ENCODE results near the gene IST1. TPM values are rescaled to one million over a fixed set of nuclear protein-coding genes. Genes with fewer than 3 reads are reported as not detected.

Gene IST1
- total and polyA plus RNA-seq, 9 of the 15 experiments (the other 6 are each of a cell fraction or from before 2014, with no cell fraction given), result 135 to 334 (median 188) TPM

DNA sequence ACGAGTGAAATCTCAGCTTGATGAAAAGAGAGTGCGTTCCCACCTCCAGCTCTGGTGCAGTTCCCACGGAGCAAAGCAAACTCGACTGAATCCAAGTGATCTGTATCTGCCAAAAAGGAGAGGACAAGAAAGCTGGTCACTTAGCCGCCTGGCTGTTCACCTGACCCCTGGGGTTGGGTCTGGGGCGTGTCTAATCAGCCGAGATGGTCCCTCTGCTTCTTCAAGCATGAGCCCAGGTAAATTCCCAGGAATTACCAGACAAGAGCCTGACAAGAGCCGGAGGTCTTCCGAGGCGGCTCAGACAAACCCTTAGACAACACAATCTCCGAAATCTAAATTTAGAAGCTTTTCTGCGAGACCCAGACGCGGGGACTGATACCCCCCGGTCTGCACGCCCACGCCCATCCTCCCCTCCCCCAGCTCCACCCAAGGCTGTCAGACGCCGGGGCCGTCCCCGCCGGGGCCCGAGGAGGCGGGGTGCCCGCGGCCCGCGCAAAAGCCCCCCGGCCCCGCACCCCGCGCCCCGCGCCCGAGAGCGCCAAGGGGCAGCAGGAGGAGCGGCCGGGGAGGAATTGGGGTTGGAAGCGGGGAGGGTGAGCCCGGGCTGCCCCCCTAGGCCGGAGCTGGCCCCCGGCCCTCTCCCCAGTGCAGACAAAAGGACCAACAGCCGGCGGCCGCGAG is 12.0 kb upstream of the IST1 start:
- Histone ChIP-seq H2AFZ (ENCODE audit: low read depth, low read length) (peak overlapping the region; percentile 99), H3K4me1 (replicated peaks in 1 of 2; ENCODE audit: control insufficient read depth in 2 of 2, insufficient read depth in 2 of 2, low read length in 2 of 2) (peaks cover 13 to 26% of the 10 kb centered on the region in 2 experiments; a peak in 4 of 5 replicates), H3K9me1 (ENCODE audit: control insufficient read depth, insufficient read depth, low read length) (no peaks in the 10 kb centered on the region), H3K4me3 (peak overlapping the region; percentile 95), H3K9ac (ENCODE audit: insufficient read depth in 1 of 2, low read depth in 2 of 2, low read length in 2 of 2) (peak overlapping the region; percentile 85 to 98; a peak in 3 of 4 replicates), H3K27me3 (ENCODE audit: control insufficient read depth in 2 of 2, insufficient read depth in 2 of 2, low read length in 2 of 2) (no peaks in the 10 kb centered on the region), H4K20me1 (replicated peaks; ENCODE audit: control insufficient read depth, insufficient read depth, low read length) (peaks cover 7% of the 10 kb centered on the region), H3K27ac (ENCODE audit: extremely low read depth, low read depth, low read length) (peak overlapping the region; percentile 80), H3K36me3 (ENCODE audit: control insufficient read depth, insufficient read depth, low read length) (no peaks in the 10 kb centered on the region; the same call in 2 of the 3 replicates), H3K79me2 (ENCODE audit: control insufficient read depth, insufficient read depth, low read length) (no peaks in the 10 kb centered on the region), H3K9me3 (replicated peaks; ENCODE audit: control insufficient read depth, insufficient read depth, low read depth, low read length) (no peaks in the 10 kb centered on the region), H3K4me2 (ENCODE audit: insufficient read depth, low read length) (peak overlapping the region; percentile 86)
- ChIA-PET POLR2A (interaction anchor here (0.6 to 3.2 kb wide), 13 partner anchors 9 to 1057 kb away, joined by 3 to 20 read pairs (median 4); partner anchors contain the start of genes DHX38 and TXNL4B), CTCF (ENCODE audit: low intra/inter-chr PET ratio) (interaction anchor here (1.4 kb wide), 1 partner anchor 78 kb away, joined by 3 read pairs; no protein-coding TSS in a partner anchor)
- peak; percentile 37 to 61 (median 54) for DNase-seq (ENCODE audit: extremely low read depth in 1 of 4, low spot score in 3 of 4)
- in situ Hi-C loops (cut with MboI), result no loop called here
- peak; percentile 72 for FAIRE-seq
- 2% methylated on average over 21 of the region's 46 CpGs for WGBS (ENCODE audit: insufficient coverage, low coverage, missing lambda C conversion rate)
- TF ChIP-seq JUND (IDR thresholded peaks at IDR 0.05; ENCODE audit: borderline replicate concordance, low read depth, low read length) (0 out of 2 replicates have a peak, but pooled peaks have one; percentile 3), JUND (tag; IDR thresholded peaks at IDR 0.05; ENCODE audit: borderline replicate concordance, low read depth, low read length) (no peak), CBX3 (IDR thresholded peaks at IDR 0.05; ENCODE audit: borderline replicate concordance in 1 of 2, low read length in 2 of 2) (no peak), EGR1 (conservative IDR thresholded peaks at IDR 0.05) (peak; percentile 92)
- TF ChIP-seq, protein P1, sequence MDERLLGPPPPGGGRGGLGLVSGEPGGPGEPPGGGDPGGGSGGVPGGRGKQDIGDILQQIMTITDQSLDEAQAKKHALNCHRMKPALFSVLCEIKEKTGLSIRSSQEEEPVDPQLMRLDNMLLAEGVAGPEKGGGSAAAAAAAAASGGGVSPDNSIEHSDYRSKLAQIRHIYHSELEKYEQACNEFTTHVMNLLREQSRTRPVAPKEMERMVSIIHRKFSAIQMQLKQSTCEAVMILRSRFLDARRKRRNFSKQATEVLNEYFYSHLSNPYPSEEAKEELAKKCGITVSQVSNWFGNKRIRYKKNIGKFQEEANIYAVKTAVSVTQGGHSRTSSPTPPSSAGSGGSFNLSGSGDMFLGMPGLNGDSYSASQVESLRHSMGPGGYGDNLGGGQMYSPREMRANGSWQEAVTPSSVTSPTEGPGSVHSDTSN (CRISPR knock-in tag; IDR thresholded peaks at IDR 0.05; ENCODE audit: low read depth), result no peak
- TF ChIP-seq, protein P1 (tag; conservative IDR thresholded peaks at IDR 0.05; ENCODE audit: low read depth), result no peak
- TF ChIP-seq, protein P2, sequence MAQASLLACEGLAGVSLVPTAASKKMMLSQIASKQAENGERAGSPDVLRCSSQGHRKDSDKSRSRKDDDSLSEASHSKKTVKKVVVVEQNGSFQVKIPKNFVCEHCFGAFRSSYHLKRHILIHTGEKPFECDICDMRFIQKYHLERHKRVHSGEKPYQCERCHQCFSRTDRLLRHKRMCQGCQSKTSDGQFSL (CRISPR knock-in tag; IDR thresholded peaks at IDR 0.05), result no peak; the same call in 1 of the 2 replicates
- TF ChIP-seq, protein P2 (tag; IDR thresholded peaks at IDR 0.05), result peak in 1 of 2 experiments; percentile 16; a peak in 1 of 4 replicates
- TF ChIP-seq, protein P3, sequence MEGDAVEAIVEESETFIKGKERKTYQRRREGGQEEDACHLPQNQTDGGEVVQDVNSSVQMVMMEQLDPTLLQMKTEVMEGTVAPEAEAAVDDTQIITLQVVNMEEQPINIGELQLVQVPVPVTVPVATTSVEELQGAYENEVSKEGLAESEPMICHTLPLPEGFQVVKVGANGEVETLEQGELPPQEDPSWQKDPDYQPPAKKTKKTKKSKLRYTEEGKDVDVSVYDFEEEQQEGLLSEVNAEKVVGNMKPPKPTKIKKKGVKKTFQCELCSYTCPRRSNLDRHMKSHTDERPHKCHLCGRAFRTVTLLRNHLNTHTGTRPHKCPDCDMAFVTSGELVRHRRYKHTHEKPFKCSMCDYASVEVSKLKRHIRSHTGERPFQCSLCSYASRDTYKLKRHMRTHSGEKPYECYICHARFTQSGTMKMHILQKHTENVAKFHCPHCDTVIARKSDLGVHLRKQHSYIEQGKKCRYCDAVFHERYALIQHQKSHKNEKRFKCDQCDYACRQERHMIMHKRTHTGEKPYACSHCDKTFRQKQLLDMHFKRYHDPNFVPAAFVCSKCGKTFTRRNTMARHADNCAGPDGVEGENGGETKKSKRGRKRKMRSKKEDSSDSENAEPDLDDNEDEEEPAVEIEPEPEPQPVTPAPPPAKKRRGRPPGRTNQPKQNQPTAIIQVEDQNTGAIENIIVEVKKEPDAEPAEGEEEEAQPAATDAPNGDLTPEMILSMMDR (IDR thresholded peaks at IDR 0.05 in 2 of 3, conservative IDR thresholded peaks at IDR 0.05 in 1 of 3; ENCODE audit: insufficient read depth in 2 of 3, low read depth in 1 of 3, low read length in 3 of 3), result peak in 1 of 3 experiments; percentile 39; a peak in 1 of 6 replicates
- intact Hi-C loops (cut with micrococcal nuclease), result loop anchor here (2.0 kb wide), 1 partner anchor 77 kb away; no protein-coding TSS in a partner anchor
- no TSS peak for BruUV-seq (replicated peaks)
- ATAC-seq, result peak; percentile 83

Measured in K562 (cell line).